ENCODE results near the gene STRBP. TPM values are rescaled to one million over a fixed set of nuclear protein-coding genes. Genes with fewer than 3 reads are reported as not detected.
A peak's percentile ranks its signal among the peaks of the same experiment; 100 is the strongest.

The STRBP gene
- total and polyA plus RNA-seq, 12 donors, result 10.5 to 22.2 (median 13.8) TPM

- Histone ChIP-seq H3K36me3 (peaks cover 0 to 97% (median 33%) of the 10 kb centered on the region in 9 donors), H3K27ac (no peak overlapping the region), H3K4me1 (peaks cover 0 to 8% (median 0%) of the 10 kb centered on the region in 9 donors), H3K4me3 (no peak overlapping the region), H3K27me3 (no peaks in the 10 kb centered on the region), H3K9me3 (no peaks in the 10 kb centered on the region)
- intact Hi-C loops (cut with DNase I), result loop anchor here in 8 of 10 donors (5.0 to 10.0 kb wide), 4 partner anchors 141 to 271 kb away; partner anchors contain the start of gene CRB2 (in 1 of the 8)
- ATAC-seq (no peak), DNase-seq (no peak)
- 96% methylated on average over 1 of the region's 1 CpG for WGBS, 2 donors
- no peak for TF ChIP-seq CTCF (IDR thresholded peaks at IDR 0.05)
Measured at GRCh38 chr9:123084256-123084655, 184.1 kb downstream of the STRBP start.

GRCh38 chr9:123083680-123084079, 184.7 kb downstream of the STRBP start:
- Histone ChIP-seq H3K9me3 (no peaks in the 10 kb centered on the region), H3K4me3 (no peak overlapping the region), H3K27ac (no peak overlapping the region), H3K27me3 (no peaks in the 10 kb centered on the region), H3K36me3 (peaks cover 0 to 98% (median 33%) of the 10 kb centered on the region in 9 donors), H3K4me1 (peaks cover 0 to 8% (median 0%) of the 10 kb centered on the region in 9 donors)
- ATAC-seq (no peak), DNase-seq (no peak)
- intact Hi-C loops (cut with DNase I), result loop anchor here in 9 of 10 donors (2.0 to 10.0 kb wide), 5 partner anchors 141 to 271 kb away; partner anchors contain the start of gene CRB2 (in 1 of the 9)
- no peak for TF ChIP-seq CTCF (IDR thresholded peaks at IDR 0.05)
- WGBS, 2 donors, result 78 to 84% methylated on average over 6 of the region's 6 CpGs

- intact Hi-C loops (cut with DNase I), result loop anchor here in 9 of 10 donors (2.0 to 10.0 kb wide), 6 partner anchors 143 to 273 kb away; partner anchors contain the start of gene CRB2 (in 1 of the 9)
- Histone ChIP-seq H3K4me3 (no peak overlapping the region), H3K27me3 (no peaks in the 10 kb centered on the region), H3K9me3 (no peaks in the 10 kb centered on the region), H3K4me1 (peaks cover 0 to 3% (median 0%) of the 10 kb centered on the region in 9 donors), H3K36me3 (peaks cover 0 to 98% (median 39%) of the 10 kb centered on the region in 9 donors), H3K27ac (no peak overlapping the region)
- TF ChIP-seq CTCF (IDR thresholded peaks at IDR 0.05), result peak in 8 of 9 donors; percentile 11 to 63 (median 51)
- 21 to 31% methylated on average over 2 of the region's 2 CpGs for WGBS, 2 donors
- DNase-seq (no peak), ATAC-seq (peak in 1 of 8 donors; percentile 41)
Measured at GRCh38 chr9:123081824-123082223, 186.6 kb downstream of the STRBP start.

- DNase-seq (no peak), ATAC-seq (no peak)
- Histone ChIP-seq H3K27me3 (no peaks in the 10 kb centered on the region), H3K9me3 (no peaks in the 10 kb centered on the region), H3K4me3 (no peak overlapping the region), H3K36me3 (peaks cover 0 to 100% (median 45%) of the 10 kb centered on the region in 9 donors), H3K4me1 (peaks cover 0 to 5% (median 0%) of the 10 kb centered on the region in 9 donors), H3K27ac (no peak overlapping the region)
- intact Hi-C loops (cut with DNase I), result loop anchor here in 8 of 10 donors (2.0 to 10.0 kb wide), 5 partner anchors 144 to 274 kb away; partner anchors contain the start of gene CRB2 (in 1 of the 8)
- WGBS, 2 donors, result 95% methylated on average over 3 of the region's 3 CpGs
- TF ChIP-seq CTCF (IDR thresholded peaks at IDR 0.05), result no peak
Measured at GRCh38 chr9:123080444-123080843, 187.9 kb downstream of the STRBP start.

Data from heart right ventricle (tissue), 16 donors.